OCI-LY7 (cell line): Measurements from ENCODE around the gene DCAKD.

ENCODE experiments used
- EZH2phosphoT487 ChIP-seq: fragments of 200-600 bp; sonication (generic); IDR thresholded peaks from 2 replicates; pipeline ENCODE4 v1.6.1; 2018; ENCODE audit warnings: low read depth, borderline replicate concordance, mild to moderate bottlenecking, mixed run types, antibody characterized with exemption, low read length, moderate library complexity, mixed read lengths
- TF ChIP-seq, protein P1 (sequence below): fragments of 200-600 bp; sonication (generic); conservative IDR thresholded peaks from 2 replicates; pipeline ENCODE4 v1.5.1; 2014; ENCODE audit warnings: mild to moderate bottlenecking, antibody characterized with exemption, low read length, moderate library complexity, mixed read lengths

DNA sequence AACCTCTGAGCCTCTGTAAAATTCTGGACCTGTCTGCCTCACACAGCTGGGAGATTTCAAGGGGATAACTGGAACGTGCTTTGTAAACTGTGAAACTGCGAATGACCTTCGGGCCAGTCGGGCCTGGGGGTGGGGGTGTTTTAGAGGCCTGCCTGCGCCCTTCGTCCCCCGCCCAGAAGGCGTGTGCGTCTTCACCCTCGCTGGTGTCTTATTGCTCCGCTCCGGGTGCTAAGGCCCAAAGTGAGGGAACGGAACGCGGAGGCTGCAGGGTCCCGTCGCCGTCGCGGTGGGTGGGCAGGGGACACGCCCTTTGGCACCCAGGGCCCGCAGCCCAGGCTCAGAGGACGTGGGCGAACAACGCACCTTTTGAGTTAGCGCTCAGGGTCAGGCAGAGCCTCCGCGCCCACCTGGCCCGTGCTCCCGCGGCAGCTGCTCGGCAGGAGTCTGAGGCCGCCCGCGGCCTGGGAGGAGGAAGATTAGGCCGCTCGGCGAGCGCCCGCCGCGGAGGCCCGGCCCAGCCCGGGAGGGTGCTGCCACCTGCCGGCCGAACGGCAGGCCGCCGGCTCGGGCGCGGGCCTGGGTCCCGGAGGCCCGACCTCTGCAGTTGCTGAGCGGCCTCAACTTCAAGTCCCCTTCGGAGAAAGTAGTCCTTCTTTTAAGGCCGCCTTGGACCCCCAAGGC, 29.7 kb downstream of the DCAKD start:
- no peak for TF ChIP-seq EZH2phosphoT487
- TF ChIP-seq, protein P1, sequence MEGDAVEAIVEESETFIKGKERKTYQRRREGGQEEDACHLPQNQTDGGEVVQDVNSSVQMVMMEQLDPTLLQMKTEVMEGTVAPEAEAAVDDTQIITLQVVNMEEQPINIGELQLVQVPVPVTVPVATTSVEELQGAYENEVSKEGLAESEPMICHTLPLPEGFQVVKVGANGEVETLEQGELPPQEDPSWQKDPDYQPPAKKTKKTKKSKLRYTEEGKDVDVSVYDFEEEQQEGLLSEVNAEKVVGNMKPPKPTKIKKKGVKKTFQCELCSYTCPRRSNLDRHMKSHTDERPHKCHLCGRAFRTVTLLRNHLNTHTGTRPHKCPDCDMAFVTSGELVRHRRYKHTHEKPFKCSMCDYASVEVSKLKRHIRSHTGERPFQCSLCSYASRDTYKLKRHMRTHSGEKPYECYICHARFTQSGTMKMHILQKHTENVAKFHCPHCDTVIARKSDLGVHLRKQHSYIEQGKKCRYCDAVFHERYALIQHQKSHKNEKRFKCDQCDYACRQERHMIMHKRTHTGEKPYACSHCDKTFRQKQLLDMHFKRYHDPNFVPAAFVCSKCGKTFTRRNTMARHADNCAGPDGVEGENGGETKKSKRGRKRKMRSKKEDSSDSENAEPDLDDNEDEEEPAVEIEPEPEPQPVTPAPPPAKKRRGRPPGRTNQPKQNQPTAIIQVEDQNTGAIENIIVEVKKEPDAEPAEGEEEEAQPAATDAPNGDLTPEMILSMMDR: peak; percentile 87
